ENCODE data around the gene ZBTB2.

The ZBTB2 gene

GRCh38 chr6:151320140-151320539 lies 71.2 kb downstream of the ZBTB2 start (continued):
- TF ChIP-seq ZSCAN18 (tag by site-specific recombination; IDR thresholded peaks at IDR 0.05) (no peak), GLIS1 (tag by site-specific recombination; IDR thresholded peaks at IDR 0.05) (no peak), PRDM2 (tag by site-specific recombination; IDR thresholded peaks at IDR 0.05; ENCODE audit: borderline replicate concordance) (no peak), ZNF549 (tag by site-specific recombination; IDR thresholded peaks at IDR 0.05) (no peak), ZNF214 (tag by site-specific recombination; IDR thresholded peaks at IDR 0.05; ENCODE audit: borderline replicate concordance) (no peak), ZNF394 (tag by site-specific recombination; IDR thresholded peaks at IDR 0.05; ENCODE audit: borderline replicate concordance) (no peak), ZNF560 (tag by site-specific recombination; IDR thresholded peaks at IDR 0.05; ENCODE audit: borderline replicate concordance) (no peak), ZNF202 (tag by site-specific recombination; IDR thresholded peaks at IDR 0.05; ENCODE audit: borderline replicate concordance) (no peak), PRDM6 (tag by site-specific recombination; IDR thresholded peaks at IDR 0.05) (no peak), ZNF354C (tag by site-specific recombination; IDR thresholded peaks at IDR 0.05; ENCODE audit: borderline replicate concordance, low read depth) (no peak)

GRCh38 chr6:151317995-151318365 lies 73.4 kb downstream of the ZBTB2 start:
- Histone ChIP-seq H3K27ac (ENCODE audit: extremely low read depth, low read depth, low read length) (no peak overlapping the region), H3K4me1 (ENCODE audit: control insufficient read depth, insufficient read depth, low read length) (no peaks in the 10 kb centered on the region), H3K4me3 (ENCODE audit: low read depth, low read length) (no peak overlapping the region), H3K9me3 (ENCODE audit: control insufficient read depth, insufficient read depth, low read depth, low read length) (no peaks in the 10 kb centered on the region), H3K36me3 (ENCODE audit: control insufficient read depth in 2 of 2, insufficient read depth in 1 of 2, low read length in 2 of 2) (no peaks in the 10 kb centered on the region)
- ChIA-PET POLR2A (interaction anchor here (0.6 kb wide), 1 partner anchor 1015 kb away, joined by 3 read pairs; no protein-coding TSS in a partner anchor), CTCF (interaction anchor here (0.6 to 3.4 kb wide), 6 partner anchors 8 to 430 kb away, joined by 3 to 16 read pairs (median 5); no protein-coding TSS in a partner anchor)
- no peak for TF ChIP-seq ZNF561 (tag by site-specific recombination; IDR thresholded peaks at IDR 0.05; ENCODE audit: borderline replicate concordance)
- peak; percentile 56 for TF ChIP-seq SETDB1 (IDR thresholded peaks at IDR 0.05; ENCODE audit: insufficient read length, low read length)

All from HEK293 (cell line).